NCI-H1105 treated with DMSO at 0.1 percent for 48 hours (cell line): ENCODE results near the gene TIMMDC1.
A peak's percentile ranks its signal among the peaks of the same experiment; 100 is the strongest.
"Not testable (repeated sequence)": the region's sequence is repeated elsewhere in the genome, so short reads cannot be mapped to it uniquely, and the experiment has no call there.

Experiments
- DNase-seq: peaks from one replicate; lab custom pipeline; 2025; lab: John Stamatoyannopoulos, UW

The TIMMDC1 gene

GRCh38 chr3:119557192-119557876 is 59.0 kb downstream of the TIMMDC1 start:
- DNase-seq: no peak

DNA sequence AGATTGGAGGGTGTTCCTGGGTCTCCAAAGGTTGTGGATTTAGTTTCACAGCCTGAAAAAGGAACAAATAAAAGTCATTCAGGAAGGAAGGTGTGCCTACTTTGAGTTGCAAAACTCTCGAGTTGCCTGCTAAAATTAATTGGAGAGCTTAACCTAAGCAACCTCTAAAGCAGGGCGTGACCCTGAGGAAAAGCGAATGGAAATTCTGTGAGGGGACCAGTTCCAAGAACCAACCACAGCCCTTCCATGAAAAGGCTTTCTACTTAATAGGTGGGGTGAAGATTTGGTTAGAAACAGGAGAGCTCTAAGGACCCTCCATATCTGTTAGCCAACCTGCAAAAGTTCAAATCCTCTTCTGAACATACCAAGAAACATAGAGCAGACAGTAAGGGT is 59.5 kb downstream of the TIMMDC1 start:
- no peak for DNase-seq

GRCh38 chr3:119558626-119559317 is 60.4 kb downstream of the TIMMDC1 start:
- DNase-seq: no peak

GRCh38 chr3:119559441-119559963 is 61.2 kb downstream of the TIMMDC1 start, which contains the start of gene CD80:
CD80 (minus strand) TSS chr3:119559614; CDS start chr3:119557728, 1,886 bp downstream.
- peak; percentile 11 for DNase-seq

GRCh38 chr3:119560160-119560559 is 61.8 kb downstream of the TIMMDC1 start:
- DNase-seq: no peak

- DNase-seq: no peak
Observed at GRCh38 chr3:119562307-119562961, 64.1 kb downstream of the TIMMDC1 start.

DNA sequence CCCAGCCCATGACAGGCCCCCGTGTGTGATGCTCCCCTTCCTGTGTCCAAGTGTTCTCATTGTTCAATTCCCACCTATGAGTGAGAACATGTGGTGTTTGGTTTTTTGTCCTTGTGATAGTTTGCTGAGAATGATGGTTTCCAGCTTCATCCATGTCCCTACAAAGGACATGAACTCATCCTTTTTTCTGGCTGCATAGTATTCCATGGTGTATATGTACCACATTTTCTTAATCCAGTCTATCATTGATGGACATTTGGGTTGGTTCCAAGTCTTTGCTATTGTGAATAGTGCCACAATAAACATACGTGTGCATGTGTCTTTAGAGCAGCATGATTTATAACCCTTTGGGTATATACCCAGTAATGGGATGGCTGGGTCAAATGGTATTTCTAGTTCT is 65.0 kb downstream of the TIMMDC1 start:
- DNase-seq: not testable (repeated sequence)

- no peak for DNase-seq
Observed at GRCh38 chr3:119569156-119569555, 70.8 kb downstream of the TIMMDC1 start.

- no peak for DNase-seq
Observed at GRCh38 chr3:119570229-119570628, 71.9 kb downstream of the TIMMDC1 start.

DNA sequence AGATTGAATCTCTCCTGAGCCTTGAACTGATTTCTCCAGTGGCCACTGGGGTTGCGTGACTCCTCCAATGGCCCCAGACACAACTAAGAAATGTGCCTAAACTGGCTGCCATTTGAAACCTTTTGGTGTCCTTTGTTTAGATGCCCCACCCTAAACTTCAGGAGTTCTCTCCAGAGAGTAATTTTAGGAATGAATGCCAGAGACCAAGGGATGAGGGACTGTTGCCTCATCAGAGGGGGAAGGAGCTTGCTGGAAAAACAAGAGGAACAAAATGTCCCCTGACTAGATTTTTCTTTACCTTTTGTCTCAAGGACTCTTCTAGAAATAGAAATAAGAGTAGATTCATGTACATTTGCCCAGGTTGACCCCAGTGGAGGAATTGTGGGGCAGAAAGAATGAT is 72.9 kb downstream of the TIMMDC1 start:
- DNase-seq: no peak

DNA sequence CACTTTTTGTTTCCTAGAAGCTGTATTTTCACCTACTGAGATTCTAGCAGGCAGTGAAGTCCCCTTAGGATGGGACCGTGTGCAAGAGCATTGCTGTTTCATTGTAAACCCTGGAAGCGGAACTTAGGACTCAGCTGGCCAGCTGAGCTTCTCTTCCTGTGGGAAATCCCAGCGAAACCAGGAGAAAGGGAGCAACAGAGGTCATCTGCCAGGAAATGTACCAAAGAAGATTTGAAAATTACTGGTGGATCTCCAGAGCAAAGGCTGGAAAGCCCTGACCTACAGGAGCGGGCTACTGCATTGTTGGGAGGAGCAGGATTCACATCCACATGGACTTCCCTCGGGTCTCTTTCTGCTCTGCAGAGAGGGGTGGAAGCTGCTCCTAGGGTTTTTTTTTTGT is 73.3 kb downstream of the TIMMDC1 start:
- DNase-seq: no peak
